Trophoblast cell (in vitro differentiated cells and primary cell): Measurements from ENCODE around the gene THBS3.

ENCODE experiments used
- DNase-seq, 2 donors: peaks; one replicate each; pipeline ENCODE4 v3.0.0-alpha.2; 2016
- H2AFZ ChIP-seq: 2 replicates; pipeline ENCODE4 v1.6.1; 2013; ENCODE audit warnings: low read length, moderate library complexity, mild to moderate bottlenecking; ENCODE audit not compliant: insufficient read depth, poor library complexity
- H2AK5ac ChIP-seq: 2 replicates; pipeline ENCODE4 v1.6.1; 2013; ENCODE audit warnings: mild to moderate bottlenecking, low read length
- H2BK120ac ChIP-seq: 2 replicates; pipeline ENCODE4 v1.6.1; 2013; ENCODE audit warnings: low read length, mild to moderate bottlenecking, moderate library complexity; ENCODE audit not compliant: insufficient read depth, poor library complexity
- H2BK12ac ChIP-seq: 2 replicates; pipeline ENCODE4 v1.6.1; 2013; ENCODE audit warnings: mild to moderate bottlenecking, low read length, moderate library complexity
- H2BK5ac ChIP-seq: 2 replicates; pipeline ENCODE4 v1.6.1; 2013; ENCODE audit warnings: low read length, low read depth, moderate library complexity, mild to moderate bottlenecking; ENCODE audit not compliant: poor library complexity
- H3K14ac ChIP-seq: 2 replicates; pipeline ENCODE4 v1.6.1; 2013; ENCODE audit warnings: mild to moderate bottlenecking, low read length
- H3K18ac ChIP-seq: 2 replicates; pipeline ENCODE4 v1.6.1; 2013; ENCODE audit warnings: mild to moderate bottlenecking, low read length
- H3K23ac ChIP-seq: 2 replicates; pipeline ENCODE4 v1.6.1; 2013; ENCODE audit warnings: low read length
- H3K27ac ChIP-seq: 2 replicates; pipeline ENCODE4 v1.5.1; 2013; ENCODE audit warnings: low read depth, mild to moderate bottlenecking, inconsistent platforms, low read length, moderate library complexity
- H3K27me3 ChIP-seq: 2 replicates; pipeline ENCODE4 v1.6.1; 2013; ENCODE audit warnings: inconsistent platforms, mild to moderate bottlenecking, low read length, moderate library complexity; ENCODE audit not compliant: insufficient read depth
- H3K36me3 ChIP-seq, 2 experiments: 1 replicate in 1 of 2; 2 replicates in 1 of 2; pipeline ENCODE4 v1.6.1; 2013; ENCODE audit warnings: low read length in 2 of 2, mild to moderate bottlenecking in 2 of 2, moderate library complexity in 1 of 2; ENCODE audit not compliant: insufficient read depth in 2 of 2, control insufficient read depth in 1 of 2
- H3K4ac ChIP-seq: 2 replicates; pipeline ENCODE4 v1.6.1; 2013; ENCODE audit warnings: low read depth, mild to moderate bottlenecking, low read length, moderate library complexity
- H3K4me1 ChIP-seq, 2 experiments: 1 replicate in 1 of 2; 2 replicates in 1 of 2; pipeline ENCODE4 v1.6.1; 2013; ENCODE audit warnings: low read length in 2 of 2, mild to moderate bottlenecking in 2 of 2, moderate library complexity in 1 of 2; ENCODE audit not compliant: insufficient read depth in 2 of 2, control insufficient read depth in 1 of 2
- H3K4me2 ChIP-seq: 2 replicates; pipeline ENCODE4 v1.6.1; 2013; ENCODE audit warnings: inconsistent platforms, mild to moderate bottlenecking, low read length, moderate library complexity
- H3K4me3 ChIP-seq: 2 replicates; pipeline ENCODE4 v1.5.1; 2013; ENCODE audit warnings: mild to moderate bottlenecking, low read depth, low read length, inconsistent platforms
- H3K79me1 ChIP-seq: one replicate; pipeline ENCODE4 v1.6.1; 2013; ENCODE audit warnings: low read length
- H3K79me2 ChIP-seq: 2 replicates; pipeline ENCODE4 v1.6.1; 2013; ENCODE audit warnings: low read length, mild to moderate bottlenecking; ENCODE audit not compliant: control insufficient read depth, insufficient read depth, poor library complexity
- H3K9ac ChIP-seq: 2 replicates; pipeline ENCODE4 v1.6.1; 2013; ENCODE audit warnings: mild to moderate bottlenecking, low read length
- H3K9me3 ChIP-seq: 2 replicates; pipeline ENCODE4 v1.6.1; 2013; ENCODE audit warnings: low read depth, mild to moderate bottlenecking, control low read depth, inconsistent platforms, low read length; ENCODE audit not compliant: insufficient read depth
- H4K12ac ChIP-seq: 2 replicates; pipeline ENCODE4 v1.6.1; 2013; ENCODE audit warnings: low read depth, mild to moderate bottlenecking, low read length, moderate library complexity
- H4K8ac ChIP-seq: 2 replicates; pipeline ENCODE4 v1.6.1; 2013; ENCODE audit warnings: low read depth, mild to moderate bottlenecking, low read length, moderate library complexity
- H4K91ac ChIP-seq: one replicate; pipeline ENCODE4 v1.6.1; 2013; ENCODE audit warnings: low read depth, mild to moderate bottlenecking, low read length, moderate library complexity
- WGBS: extraction: QIAGEN DNeasy Blood & Tissue Kit; methylation state at CpG from one replicate; pipeline ENCODE4 v1.1.7; 2013; ENCODE audit warnings: missing lambda C conversion rate; ENCODE audit not compliant: insufficient read length, insufficient coverage; ENCODE audit errors: extremely low coverage; 5-methylcytosine and 5-hydroxymethylcytosine counted together

Gene THBS3

GRCh38 chr1:155171836-155172731 lies 35.6 kb downstream of the THBS3 start:
- H3K4ac ChIP-seq, result peak overlapping the region; percentile 59
- DNase-seq, result no peak
- peaks cover 5% of the 10 kb centered on the region for H3K79me1 ChIP-seq
- peak overlapping the region; percentile 47 for H3K14ac ChIP-seq
- H2BK5ac ChIP-seq, result no peak overlapping the region
- H3K27ac ChIP-seq, result peak overlapping the region; percentile 52
- WGBS, result no CpG with 5 or more reads among the region's 8 CpGs
- no peaks in the 10 kb centered on the region for H3K9me3 ChIP-seq
- H2AFZ ChIP-seq, result peak overlapping the region; percentile 56
- H2AK5ac ChIP-seq, result no peak overlapping the region
- H3K27me3 ChIP-seq, result no peaks in the 10 kb centered on the region
- H3K4me2 ChIP-seq, result peak overlapping the region; percentile 67
- no peak overlapping the region for H2BK12ac ChIP-seq
- H3K79me2 ChIP-seq, result peaks cover 5% of the 10 kb centered on the region
- peak overlapping the region; percentile 75 for H4K8ac ChIP-seq
- H3K4me3 ChIP-seq, result peak overlapping the region; percentile 87
- H3K23ac ChIP-seq, result no peak overlapping the region
- peak overlapping the region; percentile 51 for H4K12ac ChIP-seq
- H3K36me3 ChIP-seq, result peaks cover 8 to 14% of the 10 kb centered on the region in 2 experiments
- peaks cover 8 to 19% of the 10 kb centered on the region in 2 experiments for H3K4me1 ChIP-seq
- peak overlapping the region; percentile 92 for H3K9ac ChIP-seq
- H2BK120ac ChIP-seq, result peak overlapping the region; percentile 20
- H3K18ac ChIP-seq, result peak overlapping the region; percentile 30
- H4K91ac ChIP-seq, result peak overlapping the region; percentile 72

GRCh38 chr1:155170806-155171205 lies 36.9 kb downstream of the THBS3 start:
- Histone ChIP-seq H2BK120ac (no peak overlapping the region), H2BK5ac (no peak overlapping the region), H3K4me3 (no peak overlapping the region), H4K12ac (no peak overlapping the region), H2BK12ac (no peak overlapping the region), H3K23ac (no peak overlapping the region), H3K36me3 (peaks cover 8 to 14% of the 10 kb centered on the region in 2 experiments), H3K18ac (no peak overlapping the region), H3K9ac (no peak overlapping the region), H4K8ac (no peak overlapping the region), H2AK5ac (no peak overlapping the region), H3K9me3 (no peaks in the 10 kb centered on the region), H3K79me1 (peaks cover 5% of the 10 kb centered on the region), H4K91ac (no peak overlapping the region), H3K79me2 (peaks cover 5% of the 10 kb centered on the region), H2AFZ (no peak overlapping the region), H3K14ac (no peak overlapping the region), H3K4me2 (no peak overlapping the region), H3K27me3 (no peaks in the 10 kb centered on the region), H3K4ac (no peak overlapping the region), H3K27ac (no peak overlapping the region), H3K4me1 (peaks cover 7 to 22% of the 10 kb centered on the region in 2 experiments)
- DNase-seq, result no peak
- no CpG with 5 or more reads among the region's 7 CpGs for WGBS

GRCh38 chr1:155170101-155170785 lies 37.5 kb downstream of the THBS3 start:
- Histone ChIP-seq H3K9ac (no peak overlapping the region), H2BK12ac (no peak overlapping the region), H3K79me2 (peaks cover 5% of the 10 kb centered on the region), H2BK5ac (no peak overlapping the region), H3K4me2 (no peak overlapping the region), H3K79me1 (peaks cover 5% of the 10 kb centered on the region), H3K4me1 (peaks cover 7 to 22% of the 10 kb centered on the region in 2 experiments), H4K8ac (no peak overlapping the region), H3K4ac (no peak overlapping the region), H3K9me3 (no peaks in the 10 kb centered on the region), H3K36me3 (peaks cover 8 to 14% of the 10 kb centered on the region in 2 experiments), H2AFZ (no peak overlapping the region), H2BK120ac (no peak overlapping the region), H4K12ac (no peak overlapping the region), H3K23ac (no peak overlapping the region), H2AK5ac (no peak overlapping the region), H3K18ac (no peak overlapping the region), H3K4me3 (no peak overlapping the region), H4K91ac (no peak overlapping the region), H3K14ac (no peak overlapping the region), H3K27me3 (no peaks in the 10 kb centered on the region), H3K27ac (no peak overlapping the region)
- no peak for DNase-seq
- WGBS, result no CpG with 5 or more reads among the region's 2 CpGs

- H2BK120ac ChIP-seq, result no peak overlapping the region
- H3K36me3 ChIP-seq, result peaks cover 8 to 14% of the 10 kb centered on the region in 2 experiments
- WGBS, result no CpG with 5 or more reads among the region's 5 CpGs
- peaks cover 5% of the 10 kb centered on the region for H3K79me2 ChIP-seq
- no peak overlapping the region for H2AFZ ChIP-seq
- no peak overlapping the region for H3K4ac ChIP-seq
- no peak overlapping the region for H3K4me3 ChIP-seq
- H3K18ac ChIP-seq, result no peak overlapping the region
- DNase-seq, result no peak
- H3K14ac ChIP-seq, result no peak overlapping the region
- H4K12ac ChIP-seq, result no peak overlapping the region
- peaks cover 5% of the 10 kb centered on the region for H3K79me1 ChIP-seq
- H3K27me3 ChIP-seq, result no peaks in the 10 kb centered on the region
- H3K23ac ChIP-seq, result no peak overlapping the region
- no peak overlapping the region for H4K8ac ChIP-seq
- H3K4me1 ChIP-seq, result peaks cover 7 to 22% of the 10 kb centered on the region in 2 experiments
- H2AK5ac ChIP-seq, result no peak overlapping the region
- H3K4me2 ChIP-seq, result no peak overlapping the region
- no peaks in the 10 kb centered on the region for H3K9me3 ChIP-seq
- H3K27ac ChIP-seq, result no peak overlapping the region
- H3K9ac ChIP-seq, result no peak overlapping the region
- H2BK12ac ChIP-seq, result no peak overlapping the region
- H2BK5ac ChIP-seq, result no peak overlapping the region
- H4K91ac ChIP-seq, result no peak overlapping the region
Measured at GRCh38 chr1:155169541-155169940, 38.2 kb downstream of the THBS3 start.
